ENCODE results near the gene PREX1.

GRCh38 chr20:48633620-48634257, 194.1 kb downstream of the PREX1 start:
- TF ChIP-seq POLR2A (IDR thresholded peaks at IDR 0.05) = no peak
- TF ChIP-seq, protein P1, sequence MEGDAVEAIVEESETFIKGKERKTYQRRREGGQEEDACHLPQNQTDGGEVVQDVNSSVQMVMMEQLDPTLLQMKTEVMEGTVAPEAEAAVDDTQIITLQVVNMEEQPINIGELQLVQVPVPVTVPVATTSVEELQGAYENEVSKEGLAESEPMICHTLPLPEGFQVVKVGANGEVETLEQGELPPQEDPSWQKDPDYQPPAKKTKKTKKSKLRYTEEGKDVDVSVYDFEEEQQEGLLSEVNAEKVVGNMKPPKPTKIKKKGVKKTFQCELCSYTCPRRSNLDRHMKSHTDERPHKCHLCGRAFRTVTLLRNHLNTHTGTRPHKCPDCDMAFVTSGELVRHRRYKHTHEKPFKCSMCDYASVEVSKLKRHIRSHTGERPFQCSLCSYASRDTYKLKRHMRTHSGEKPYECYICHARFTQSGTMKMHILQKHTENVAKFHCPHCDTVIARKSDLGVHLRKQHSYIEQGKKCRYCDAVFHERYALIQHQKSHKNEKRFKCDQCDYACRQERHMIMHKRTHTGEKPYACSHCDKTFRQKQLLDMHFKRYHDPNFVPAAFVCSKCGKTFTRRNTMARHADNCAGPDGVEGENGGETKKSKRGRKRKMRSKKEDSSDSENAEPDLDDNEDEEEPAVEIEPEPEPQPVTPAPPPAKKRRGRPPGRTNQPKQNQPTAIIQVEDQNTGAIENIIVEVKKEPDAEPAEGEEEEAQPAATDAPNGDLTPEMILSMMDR (IDR thresholded peaks at IDR 0.05) = no peak
